Astrocyte of the spinal cord (primary cell): ENCODE results near the gene ATP8B4.
A peak's percentile ranks its signal among the peaks of the same experiment; 100 is the strongest.

Experiments
- DNase-seq: peaks from one replicate; pipeline ENCODE4 v3.0.0; 2011; ENCODE audit warnings: low read depth, low spot score
- H3K4me3 ChIP-seq: 2 replicates; pipeline ENCODE4 v1.5.1; 2011; ENCODE audit warnings: low read depth, mild to moderate bottlenecking, low read length, moderate library complexity
- in situ Hi-C: cut with HindIII; loops from 2 replicates; pipeline ENCODE4 v1.10.0; 2017; ENCODE audit warnings: low sequenced_read_pairs
- TF ChIP-seq, protein P1 (sequence below): IDR thresholded peaks from 2 replicates; pipeline ENCODE4 v1.5.1; 2012; ENCODE audit warnings: low read depth, mild to moderate bottlenecking, low read length, inconsistent platforms

Gene ATP8B4

DNA sequence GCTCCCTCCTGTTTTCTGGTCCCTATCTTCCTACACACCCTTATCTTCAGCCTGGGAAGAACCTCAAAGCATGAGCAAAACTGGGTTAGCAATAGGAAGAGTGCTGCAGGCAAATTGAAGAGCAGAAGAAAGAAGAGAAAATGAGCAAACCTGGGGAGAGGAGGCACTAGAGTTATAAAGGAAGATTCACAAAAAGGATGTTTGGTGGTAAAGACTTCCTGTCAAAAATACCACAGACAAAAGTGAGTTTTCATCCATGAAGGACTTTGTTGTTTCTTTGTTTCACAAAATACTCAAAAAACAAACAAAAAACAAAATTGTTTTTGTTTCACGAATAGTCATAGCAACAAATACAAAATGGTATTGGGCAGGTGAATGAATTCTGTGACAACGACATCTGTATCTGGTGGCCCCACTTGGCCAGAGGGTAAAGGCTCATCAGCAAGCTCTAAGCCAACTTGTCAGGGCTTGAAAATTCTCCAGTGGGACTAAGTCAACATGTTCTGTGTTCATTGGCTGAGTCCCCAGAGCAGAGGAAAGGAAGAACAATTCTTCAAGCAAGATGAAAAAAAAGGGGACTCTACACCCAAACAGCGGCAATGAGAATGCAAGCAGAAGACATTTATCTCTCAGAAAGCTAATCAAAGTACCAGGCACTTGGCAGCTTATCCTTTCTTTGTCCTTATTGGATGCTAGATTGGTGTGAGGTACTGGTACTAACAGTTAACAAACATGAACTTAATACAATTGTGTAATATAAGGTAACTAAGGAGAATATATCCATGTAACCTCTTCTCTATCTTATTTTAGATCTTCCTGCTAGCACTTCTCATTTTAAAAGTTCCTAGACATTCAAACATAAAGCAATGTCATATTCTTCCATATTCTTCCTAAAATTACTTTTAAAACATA, 9.7 kb downstream of the ATP8B4 start:
- H3K4me3 ChIP-seq = no peak overlapping the region
- in situ Hi-C loops = no loop called here
- DNase-seq = peak; percentile 69
- TF ChIP-seq, protein P1, sequence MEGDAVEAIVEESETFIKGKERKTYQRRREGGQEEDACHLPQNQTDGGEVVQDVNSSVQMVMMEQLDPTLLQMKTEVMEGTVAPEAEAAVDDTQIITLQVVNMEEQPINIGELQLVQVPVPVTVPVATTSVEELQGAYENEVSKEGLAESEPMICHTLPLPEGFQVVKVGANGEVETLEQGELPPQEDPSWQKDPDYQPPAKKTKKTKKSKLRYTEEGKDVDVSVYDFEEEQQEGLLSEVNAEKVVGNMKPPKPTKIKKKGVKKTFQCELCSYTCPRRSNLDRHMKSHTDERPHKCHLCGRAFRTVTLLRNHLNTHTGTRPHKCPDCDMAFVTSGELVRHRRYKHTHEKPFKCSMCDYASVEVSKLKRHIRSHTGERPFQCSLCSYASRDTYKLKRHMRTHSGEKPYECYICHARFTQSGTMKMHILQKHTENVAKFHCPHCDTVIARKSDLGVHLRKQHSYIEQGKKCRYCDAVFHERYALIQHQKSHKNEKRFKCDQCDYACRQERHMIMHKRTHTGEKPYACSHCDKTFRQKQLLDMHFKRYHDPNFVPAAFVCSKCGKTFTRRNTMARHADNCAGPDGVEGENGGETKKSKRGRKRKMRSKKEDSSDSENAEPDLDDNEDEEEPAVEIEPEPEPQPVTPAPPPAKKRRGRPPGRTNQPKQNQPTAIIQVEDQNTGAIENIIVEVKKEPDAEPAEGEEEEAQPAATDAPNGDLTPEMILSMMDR = no peak

DNA sequence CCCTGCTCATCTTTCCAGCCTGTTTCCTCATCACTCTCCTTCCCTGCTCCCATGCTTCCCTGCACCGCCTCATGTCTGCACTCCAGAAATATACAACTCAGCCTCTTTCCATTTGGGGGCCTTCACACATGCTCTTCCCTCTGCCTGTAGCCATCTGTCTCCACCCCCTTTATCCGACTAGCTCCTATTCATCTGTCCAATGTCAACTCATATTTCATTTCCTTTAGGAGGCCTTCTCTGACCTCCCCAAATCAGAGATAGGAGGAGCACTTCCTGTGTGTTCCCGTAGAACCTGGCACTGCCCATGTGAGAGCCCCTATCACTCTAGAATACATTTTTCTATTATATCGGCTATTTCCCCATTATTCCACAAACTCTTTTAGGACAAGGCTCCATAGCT, 10.6 kb downstream of the ATP8B4 start:
- in situ Hi-C loops = no loop called here
- TF ChIP-seq, protein P1 = no peak
- no peak overlapping the region for H3K4me3 ChIP-seq
- no peak for DNase-seq

DNA sequence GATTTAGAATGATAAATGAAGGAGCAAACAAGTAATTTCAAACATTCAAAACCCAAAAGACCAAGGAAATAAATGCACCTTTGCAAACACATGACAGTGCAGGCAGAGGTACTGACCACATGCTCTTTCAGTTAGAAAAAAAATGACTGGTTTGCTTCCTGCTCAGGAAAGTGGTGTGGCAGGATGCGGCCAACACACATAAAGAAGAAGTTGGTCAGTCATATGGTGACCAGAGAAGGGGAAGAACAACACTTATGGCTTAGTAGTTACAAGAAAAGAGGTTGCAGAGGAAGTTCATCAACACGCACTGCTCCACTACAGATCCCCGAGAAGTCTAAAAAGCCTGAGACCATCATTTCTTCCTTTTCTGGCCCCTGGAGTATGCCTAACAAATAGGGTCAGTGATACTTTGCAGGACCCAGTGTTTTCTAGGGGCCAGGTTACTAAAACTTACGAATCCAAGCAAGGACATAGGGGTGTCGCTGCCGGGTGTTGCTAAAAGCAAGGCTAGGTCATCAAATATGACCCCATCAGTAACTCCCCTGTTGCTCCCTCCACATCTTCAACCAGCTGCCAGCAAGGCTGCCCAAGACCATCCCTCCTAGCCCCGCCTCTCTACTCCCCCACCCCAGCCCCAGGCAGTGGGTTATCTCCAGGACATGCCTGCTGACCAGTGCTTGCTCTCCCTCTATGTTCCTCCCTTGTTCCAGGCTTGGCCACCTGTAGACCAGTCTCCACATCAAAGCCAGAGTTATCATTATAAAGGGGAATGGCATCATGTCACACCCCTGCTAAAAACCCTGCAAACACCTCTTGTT, 11.2 kb downstream of the ATP8B4 start:
- DNase-seq = no peak
- in situ Hi-C loops = no loop called here
- no peak overlapping the region for H3K4me3 ChIP-seq
- TF ChIP-seq, protein P1 = no peak

DNA sequence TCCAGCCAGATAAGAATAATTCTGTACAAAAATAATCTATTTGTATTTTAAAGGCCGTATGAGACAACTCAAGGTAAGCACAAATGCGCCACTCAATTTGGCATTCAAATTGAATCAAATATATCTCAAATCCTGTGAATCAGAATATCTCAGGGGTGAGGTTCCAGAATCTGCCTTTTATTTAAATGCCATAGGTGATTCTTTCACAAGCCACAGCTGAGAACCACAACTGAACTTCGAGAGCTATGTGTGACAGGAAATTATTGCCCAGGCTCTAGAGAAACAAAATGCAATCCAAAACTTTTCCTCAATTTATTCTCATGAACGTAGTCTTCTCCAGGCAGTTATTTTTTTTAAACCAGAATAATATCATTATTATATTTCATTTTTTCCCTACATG, 11.9 kb downstream of the ATP8B4 start:
- TF ChIP-seq, protein P1 = no peak
- DNase-seq = no peak
- H3K4me3 ChIP-seq = no peak overlapping the region
- in situ Hi-C loops = no loop called here

DNA sequence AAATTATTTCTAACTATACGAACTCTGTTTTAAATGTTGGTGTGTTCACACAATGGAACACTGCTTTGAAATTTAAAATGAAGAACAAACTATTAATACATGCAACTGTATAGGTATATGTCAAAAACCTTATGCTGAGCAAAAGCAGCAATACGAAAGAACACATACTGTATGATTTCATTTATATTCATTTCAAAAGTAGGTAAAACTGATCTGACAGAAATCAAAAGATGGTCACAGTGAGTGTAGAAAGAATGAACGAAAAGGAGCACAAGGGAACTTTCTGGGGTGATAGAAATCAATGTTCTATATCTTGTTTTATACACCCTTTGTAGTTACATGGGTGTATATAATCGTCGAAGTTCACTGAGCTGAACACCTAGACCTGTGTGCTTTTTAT, 12.6 kb downstream of the ATP8B4 start:
- TF ChIP-seq, protein P1 = no peak
- no peak overlapping the region for H3K4me3 ChIP-seq
- in situ Hi-C loops = no loop called here
- no peak for DNase-seq

DNA sequence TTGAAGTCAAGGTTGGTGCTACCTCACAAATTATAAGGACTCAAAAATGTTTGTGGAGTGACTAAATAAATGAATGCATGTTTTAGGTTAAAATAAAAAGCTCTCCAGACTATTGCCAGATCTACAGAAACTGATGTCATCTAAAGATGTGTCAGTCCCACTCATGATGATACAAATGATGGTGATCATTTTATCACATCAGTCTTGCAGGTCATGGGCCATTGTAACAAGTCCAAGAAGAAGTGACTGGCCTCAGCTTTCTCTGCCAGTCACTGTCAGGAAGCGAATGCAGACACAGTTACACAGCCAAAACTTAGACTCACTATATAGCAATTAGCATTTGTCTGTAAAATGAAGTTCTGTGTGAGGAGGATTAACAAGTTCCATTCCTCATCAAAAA, 18.5 kb downstream of the ATP8B4 start:
- in situ Hi-C loops = no loop called here
- TF ChIP-seq, protein P1 = no peak
- no peak for DNase-seq
- H3K4me3 ChIP-seq = no peak overlapping the region
